NCI-H2171 treated with DMSO at 0.1 percent for 48 hours (cell line): ENCODE results near the gene PITX3.
"Not testable (repeated sequence)": the region's sequence is repeated elsewhere in the genome, so short reads cannot be mapped to it uniquely, and the experiment has no call there.

Experiments
- DNase-seq: peaks from one replicate; lab custom pipeline; 2025; lab: John Stamatoyannopoulos, UW

The PITX3 gene

DNA sequence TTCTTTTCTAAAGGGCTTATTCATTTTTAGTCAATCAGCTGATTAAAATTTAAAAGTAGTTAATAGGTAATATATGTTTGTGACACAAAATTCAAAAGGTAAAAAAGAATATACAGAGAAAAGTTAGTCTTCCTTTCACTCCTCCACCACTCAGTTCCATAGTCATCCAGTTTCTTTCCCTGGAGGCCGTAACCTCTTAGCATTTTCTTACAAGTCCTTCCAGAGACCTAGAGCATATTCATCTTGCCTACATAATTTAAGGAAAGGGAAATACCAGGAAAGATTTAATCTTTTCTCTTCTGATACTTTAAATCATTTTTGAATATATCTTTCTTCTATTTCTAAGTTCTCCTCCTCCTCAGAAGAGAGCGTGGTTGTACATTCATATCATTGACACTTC lies 14.1 kb upstream of the PITX3 start:
- no peak for DNase-seq

DNA sequence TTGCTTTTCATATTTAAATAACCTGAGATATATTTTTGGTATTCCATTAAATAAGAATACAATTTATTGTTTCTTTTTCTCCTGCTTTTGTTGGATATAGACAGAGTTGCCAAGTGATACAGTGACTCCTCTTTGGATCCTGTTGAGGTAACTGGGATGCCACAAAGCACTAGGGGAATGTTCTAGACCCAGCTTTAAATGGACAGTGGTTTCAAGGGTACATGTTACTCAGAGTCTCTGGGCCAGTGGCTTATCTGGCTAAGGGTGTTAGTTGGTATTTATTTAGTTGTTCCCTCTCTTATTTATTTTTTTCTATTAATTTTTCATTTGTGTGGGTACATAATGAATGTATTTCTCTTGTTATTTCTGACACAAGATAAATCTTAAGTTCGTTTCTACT lies 13.1 kb upstream of the PITX3 start:
- DNase-seq, result no peak

DNA sequence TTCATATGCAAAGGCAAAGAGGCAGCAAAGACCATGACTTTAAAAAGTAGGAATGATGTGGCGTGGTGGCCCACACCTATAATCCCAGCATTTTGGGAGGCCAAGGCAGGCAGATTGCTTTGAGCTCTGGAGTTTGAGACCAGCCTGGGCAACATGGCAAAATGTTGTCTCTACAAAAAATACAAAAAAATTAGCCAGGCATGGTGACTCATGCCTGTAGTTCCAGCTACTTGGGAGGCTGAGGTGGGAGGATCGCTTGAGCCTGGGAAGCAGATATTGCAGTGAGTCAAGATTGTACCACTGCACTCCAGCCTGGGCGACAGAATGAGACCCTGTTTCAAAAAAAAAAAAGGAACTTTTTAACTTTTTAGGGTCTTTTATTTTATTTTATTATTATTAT lies 11.2 kb upstream of the PITX3 start:
- not testable (repeated sequence) for DNase-seq

DNA sequence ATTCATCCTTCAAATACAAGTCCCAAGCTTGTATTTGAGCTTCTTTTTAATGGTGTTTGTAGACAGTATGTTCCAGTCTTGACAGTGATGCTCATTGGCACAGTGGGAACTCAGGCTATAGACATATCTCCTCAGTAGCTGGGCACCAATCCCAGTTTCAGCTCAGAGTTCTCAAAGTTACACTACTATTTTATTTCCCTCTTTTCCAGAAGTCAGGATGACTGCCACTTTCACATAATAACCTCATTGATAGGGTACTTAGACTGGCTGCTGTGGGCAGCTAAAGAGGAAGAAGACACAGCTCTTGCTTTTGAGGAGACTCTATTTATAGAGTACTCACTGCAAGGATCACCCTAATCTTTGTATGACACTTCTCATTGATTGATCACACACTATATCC lies 6.4 kb upstream of the PITX3 start:
- no peak for DNase-seq

DNA sequence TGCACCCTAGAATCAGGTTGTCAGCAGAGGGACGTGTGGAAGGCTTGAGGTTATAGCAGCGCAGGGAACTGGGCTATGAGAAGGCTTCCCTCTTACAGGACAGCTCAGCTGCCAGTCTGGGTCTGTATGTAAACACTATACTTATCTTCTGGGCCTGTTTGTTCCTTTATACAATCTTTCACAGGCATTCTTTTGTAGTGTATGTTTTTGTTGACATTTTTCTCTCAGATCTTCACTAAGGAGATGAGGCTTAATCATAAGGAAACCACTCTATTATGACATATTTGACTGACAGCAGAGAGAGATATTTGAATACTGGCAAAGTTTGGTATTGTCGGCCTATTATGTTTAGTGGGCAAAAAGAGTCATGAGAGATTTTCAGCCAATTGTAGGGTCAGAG lies 4.9 kb upstream of the PITX3 start:
- no peak for DNase-seq

DNA sequence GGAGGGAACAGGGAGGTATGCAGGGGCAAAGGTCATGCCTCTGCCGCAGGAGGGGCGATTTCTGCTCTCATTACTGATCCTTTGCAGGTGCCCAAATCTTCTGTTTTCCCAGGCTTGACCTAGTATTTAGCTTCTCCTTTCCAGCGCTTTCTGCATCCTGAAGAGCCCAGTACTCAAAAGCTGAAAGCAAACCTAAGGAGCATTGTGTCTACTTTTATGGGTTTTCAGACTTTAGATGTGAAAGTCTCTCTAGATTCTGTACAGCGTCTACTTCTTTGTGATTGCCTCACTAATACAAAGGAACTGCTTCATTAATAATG lies 4.6 kb upstream of the PITX3 start:
- DNase-seq, result no peak

DNA sequence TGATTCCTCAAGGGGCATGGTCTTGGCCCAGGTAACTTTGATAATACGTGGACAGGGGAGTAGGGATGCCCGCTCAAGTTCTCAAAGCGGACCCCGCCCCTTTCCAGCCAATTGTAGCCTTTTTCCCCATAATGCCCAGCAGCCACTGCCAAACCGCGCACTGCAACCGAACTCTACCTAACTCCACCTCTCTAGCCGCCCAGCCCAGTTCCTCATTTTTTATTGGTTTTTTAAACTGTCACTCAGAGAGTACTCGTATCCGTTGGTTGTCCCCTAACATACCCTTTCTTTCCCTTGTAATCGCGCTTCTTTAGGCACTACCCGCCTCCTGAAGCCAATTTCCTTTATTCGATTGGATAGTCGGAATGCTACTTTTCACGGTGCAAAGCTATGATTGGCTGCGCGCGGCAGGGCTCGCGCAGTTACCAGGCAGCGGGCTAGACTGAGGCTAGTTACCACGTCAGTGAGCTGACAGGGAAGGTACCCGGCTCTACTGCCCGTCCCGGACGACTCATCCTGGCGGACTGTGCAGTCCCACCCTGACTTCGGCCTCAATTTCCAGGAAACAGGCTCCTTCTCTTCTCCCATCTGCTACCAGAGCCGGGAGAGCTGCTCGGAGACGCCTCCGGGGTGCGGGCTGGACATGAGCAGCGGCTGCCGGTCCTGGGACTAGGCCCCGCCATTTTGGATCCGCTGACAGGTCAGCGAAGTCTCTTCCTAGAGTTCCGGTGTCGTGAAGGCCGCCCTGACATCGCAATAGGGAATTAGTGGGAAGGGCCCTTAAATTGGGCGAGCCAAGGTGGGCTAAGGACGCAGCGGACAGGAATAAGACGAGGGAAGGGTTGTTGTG lies 4.0 kb upstream of the PITX3 start, which contains the start of gene GBF1:
Gene GBF1 (plus strand): TSS at position 451 of the 850 bp plus-strand sequence. CDS start 13,407 bp downstream, outside the sequence.
- peak; percentile 98 for DNase-seq

DNA sequence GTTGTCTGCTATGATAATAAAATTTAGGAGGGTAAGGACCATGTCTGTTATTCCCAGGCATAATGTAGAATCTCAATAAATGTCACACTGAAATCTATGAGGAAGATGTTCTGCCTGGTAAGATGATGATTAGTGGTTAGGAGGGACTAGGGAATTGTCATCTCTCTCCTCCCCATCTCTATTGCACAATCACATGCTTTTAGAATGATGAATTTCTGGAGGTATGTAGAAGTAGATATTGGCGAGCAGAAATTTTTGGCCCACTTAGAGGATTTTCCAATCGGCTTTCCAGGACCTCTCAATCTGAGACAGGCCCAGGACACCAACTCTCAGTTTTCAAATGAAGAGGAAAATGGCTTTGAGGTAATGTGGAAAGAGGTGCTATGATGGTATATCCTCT lies 2.0 kb upstream of the PITX3 start:
- DNase-seq, result no peak

DNA sequence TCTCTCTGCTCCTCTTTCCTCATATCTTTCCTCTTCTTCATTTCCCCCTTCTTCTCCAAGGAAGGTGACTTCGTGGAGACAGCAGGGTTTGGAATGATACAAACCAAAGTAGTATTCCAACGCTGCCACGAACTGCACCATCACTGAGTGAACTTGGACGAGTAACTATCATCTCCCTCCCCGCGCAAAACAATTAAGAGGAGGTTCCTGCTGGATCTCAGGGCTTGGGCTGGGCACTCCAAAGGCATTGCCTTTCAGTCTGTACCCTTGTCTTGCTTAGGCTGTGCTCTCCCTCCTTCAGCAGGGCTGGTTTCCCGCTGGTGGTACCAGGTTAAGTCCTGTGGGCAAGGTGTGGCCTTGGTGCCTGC lies 790 bp upstream of the PITX3 start:
- no peak for DNase-seq

DNA sequence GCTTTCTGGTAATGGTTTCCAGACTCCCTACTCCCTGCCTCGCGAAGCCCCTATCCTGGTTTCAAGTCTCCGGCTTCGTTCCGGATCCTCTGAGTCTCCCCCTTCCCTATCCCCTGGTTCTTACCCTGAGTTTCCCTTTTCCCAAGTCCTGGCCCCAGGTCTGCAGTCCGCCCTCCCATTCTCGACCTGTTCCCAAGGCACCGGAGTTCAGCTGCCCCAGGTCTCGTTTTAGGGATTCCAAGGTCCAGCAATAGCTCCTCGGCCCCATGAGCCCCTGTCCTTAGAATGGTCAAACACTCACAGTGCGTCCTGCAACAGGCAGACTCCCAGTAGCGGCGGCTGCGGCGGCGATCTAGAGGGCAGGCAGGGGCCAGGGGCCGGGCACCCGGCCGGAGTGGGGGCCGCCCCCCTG lies 274 bp downstream of the PITX3 start:
- no peak for DNase-seq

DNA sequence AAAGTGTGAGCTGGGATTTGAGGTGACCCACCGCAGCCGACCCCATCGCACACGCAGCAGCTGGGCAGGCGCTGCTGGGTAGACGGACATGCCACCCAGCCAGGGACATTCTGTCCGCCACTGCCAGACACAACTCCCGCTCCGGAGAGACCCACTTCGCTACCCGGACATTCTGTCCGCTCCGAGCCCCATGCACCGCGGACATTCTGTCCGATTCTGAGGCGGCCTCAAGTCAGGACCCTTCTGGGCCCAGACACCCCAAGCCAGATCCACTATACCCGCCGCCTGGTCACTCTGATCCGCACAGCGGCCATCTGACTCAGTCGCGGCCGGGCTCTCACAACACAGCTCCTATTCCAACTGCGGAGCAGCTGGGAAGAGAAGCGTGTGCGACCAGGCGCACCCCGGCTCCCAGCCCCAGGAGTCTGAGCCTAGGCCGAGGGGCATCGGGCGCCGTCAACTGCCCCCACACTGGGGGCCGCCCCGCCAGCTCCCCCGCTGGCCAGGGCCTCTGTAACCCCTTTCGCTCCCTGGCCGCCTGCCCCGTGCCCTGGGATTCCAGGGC lies 763 bp downstream of the PITX3 start:
- no peak for DNase-seq

DNA sequence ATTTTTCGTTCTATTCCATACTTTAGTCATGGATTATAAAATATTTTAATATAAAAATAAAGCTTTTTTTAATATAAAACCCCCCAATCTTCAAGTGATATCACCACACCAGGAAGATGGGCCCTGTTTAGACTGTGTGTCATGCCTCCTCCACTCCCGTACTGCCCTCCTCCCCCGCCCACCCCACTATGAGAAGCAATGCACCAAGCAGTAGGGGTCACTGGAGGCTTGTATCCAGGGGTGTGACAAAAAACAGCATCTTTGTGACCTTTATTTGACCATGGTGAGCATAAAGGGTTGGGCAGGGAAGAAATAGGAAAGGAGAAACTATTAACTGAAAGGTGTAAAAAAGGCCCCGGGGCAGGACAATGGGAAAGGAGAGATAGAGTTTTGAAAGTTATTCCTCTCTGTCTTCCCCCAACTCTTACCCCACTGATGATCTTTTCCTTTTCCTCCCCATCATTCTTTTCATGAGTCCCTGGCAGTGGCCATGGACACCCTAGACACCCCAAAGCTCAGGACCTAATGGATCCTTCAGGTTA lies 3.5 kb downstream of the PITX3 start:
- no peak for DNase-seq

DNA sequence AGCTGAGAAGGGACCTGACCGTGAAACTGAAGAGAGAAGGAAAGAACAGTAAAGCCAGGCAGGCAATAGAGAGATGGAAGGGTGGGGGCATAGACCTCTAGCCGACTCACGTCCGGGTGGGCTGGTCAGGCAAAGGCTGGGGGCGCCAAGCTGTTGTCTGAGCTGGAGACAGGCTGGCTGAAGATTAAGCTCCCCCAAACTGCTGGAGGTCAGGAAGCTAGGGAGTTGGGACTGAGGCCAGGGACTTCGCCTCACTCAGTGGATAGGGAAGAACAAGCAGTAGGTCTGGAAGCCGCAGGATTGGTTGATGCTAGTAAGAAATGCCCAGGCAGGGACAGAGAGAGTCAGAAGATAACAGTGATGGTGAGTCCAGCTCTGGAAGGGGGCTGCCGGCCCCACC lies 5.3 kb downstream of the PITX3 start:
- DNase-seq, result no peak

DNA sequence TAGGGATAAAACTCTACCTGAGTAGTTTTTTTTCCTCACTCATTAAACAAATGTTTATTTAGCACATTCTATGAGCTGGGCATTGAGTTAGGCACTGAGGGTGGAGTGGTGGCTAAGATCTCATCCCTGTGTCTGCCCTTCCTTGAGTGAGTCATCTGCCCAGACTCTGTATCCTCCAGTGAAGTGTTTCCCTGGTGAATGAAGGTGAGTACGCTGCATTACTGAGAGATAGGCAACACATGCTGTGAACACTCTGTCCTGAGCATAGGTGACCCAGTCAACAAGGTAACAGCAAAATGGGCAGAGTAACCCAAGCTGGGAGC lies 5.8 kb downstream of the PITX3 start:
- no peak for DNase-seq

DNA sequence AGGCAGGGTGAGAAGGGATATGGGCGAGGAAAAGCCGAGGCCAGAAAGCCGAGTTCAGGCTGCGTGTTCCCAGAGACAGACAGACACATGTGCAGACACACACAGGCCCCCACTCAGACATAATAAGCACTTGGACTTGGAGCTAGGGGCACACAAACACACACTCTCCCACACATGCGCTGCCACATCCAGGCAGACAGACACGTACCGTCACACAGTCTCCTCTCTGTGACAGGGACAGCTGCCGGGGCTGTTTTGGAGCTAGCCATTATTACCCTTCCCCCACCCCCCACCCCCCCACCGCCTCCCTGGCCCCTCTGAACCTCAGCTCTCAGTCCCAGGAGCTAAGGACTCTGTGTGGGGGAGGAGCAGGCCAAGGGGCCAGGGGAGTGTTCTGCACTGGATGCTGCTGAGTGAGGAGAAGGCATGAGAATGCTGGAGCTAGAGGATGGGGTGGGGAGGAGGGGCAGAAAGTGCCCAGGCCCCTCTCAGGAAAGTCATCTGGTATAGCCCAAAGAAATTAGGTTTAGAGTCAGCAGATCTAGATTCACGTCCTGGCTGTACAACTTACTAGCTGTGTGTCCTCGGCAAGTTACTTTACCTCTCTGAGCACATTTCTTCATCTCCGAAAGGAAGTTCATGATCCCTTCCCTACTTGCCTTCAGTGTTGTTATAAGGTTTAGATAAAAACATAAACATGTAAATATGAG lies 6.3 kb downstream of the PITX3 start:
- no peak for DNase-seq

DNA sequence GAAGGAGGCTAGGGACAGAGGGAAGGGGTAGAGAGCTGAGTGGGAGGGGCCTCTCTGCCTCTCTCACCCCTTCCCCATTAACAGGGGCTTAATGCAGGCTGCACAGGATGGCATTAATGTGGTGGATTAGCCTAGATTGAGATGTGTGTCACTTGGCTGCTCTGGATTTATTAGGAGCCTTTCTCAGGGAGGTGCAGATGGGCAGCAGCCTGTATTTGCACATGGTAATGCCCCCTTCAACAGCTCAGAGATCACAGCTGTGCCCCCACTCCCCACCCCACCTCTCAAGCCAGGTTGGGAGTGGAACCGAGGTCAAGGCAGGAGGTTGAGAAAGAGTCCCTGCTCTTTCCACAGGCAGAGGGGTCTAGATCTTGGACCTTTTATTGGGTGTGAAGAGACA lies 7.3 kb downstream of the PITX3 start:
- no peak for DNase-seq

DNA sequence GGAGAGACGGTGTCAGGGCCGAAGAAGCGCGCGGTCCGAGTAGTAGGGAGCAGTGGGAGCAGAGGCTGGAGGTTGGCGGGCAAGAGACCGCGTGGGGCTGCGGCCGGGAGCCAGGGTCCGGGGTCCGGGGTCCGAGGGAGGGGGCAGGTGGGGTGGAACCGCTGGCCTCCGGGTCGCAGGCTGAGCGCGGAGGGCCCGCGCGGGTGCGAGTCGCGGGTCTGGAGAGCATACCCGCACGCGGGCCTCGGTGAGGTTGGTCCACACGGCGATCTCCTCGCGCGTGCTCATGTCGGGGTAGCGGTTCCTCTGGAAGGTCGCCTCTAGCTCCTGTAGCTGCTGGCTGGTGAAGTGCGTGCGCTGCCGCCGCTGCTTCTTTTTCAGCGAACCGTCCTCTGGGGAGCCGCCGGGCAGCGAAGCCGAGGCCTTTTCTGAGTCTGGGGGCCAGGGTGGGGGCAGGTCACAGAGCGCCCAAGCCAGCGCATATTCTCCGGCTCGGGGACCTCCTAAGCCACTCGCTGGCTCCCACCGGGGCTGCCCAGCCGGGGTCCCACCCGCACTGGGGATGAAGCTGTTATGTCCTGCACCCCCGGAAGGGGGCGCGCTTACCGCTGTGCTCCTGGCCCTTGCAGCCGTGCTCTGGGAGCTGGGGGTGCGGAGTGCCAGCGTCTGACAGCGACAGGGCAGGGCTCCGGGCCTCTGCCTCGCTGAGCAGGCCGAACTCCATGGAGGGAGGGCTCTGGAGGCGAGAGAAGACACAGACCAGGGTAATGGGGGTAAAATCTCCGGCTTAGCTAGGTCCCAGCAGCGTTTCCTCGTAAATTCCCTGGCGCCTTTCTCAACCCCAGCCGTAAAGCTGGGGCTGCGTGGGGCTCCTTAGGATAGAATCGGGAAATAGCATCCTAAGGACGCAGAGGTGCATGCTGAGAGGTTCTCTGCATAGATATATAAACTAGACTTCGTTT lies 9.7 kb downstream of the PITX3 start:
- DNase-seq, result peak; percentile 34

DNA sequence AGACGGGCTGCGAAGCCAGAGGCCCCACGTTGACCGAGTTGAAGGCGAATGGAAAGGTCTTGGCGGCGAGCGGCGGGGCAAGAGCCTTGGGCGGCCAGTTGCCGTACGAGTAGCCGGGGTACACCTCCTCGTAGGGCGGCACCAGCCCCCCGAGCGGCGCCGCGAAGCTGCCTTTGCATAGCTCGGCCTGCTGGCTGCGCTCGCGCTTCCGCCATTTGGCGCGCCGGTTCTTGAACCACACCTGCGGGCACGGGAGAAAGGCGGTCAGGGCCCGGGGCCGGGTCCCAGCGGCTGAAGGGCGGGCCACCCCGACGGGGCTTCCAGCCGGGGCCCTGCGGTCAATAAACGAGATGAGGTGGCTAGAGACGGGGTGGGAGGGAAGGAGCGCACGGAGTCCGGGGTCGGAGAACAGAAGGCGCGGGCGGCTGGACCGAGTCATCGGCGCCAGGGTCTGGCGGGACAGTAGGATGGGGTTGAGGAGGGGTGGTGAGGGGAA lies 10.4 kb downstream of the PITX3 start:
- peak; percentile 17 for DNase-seq

DNA sequence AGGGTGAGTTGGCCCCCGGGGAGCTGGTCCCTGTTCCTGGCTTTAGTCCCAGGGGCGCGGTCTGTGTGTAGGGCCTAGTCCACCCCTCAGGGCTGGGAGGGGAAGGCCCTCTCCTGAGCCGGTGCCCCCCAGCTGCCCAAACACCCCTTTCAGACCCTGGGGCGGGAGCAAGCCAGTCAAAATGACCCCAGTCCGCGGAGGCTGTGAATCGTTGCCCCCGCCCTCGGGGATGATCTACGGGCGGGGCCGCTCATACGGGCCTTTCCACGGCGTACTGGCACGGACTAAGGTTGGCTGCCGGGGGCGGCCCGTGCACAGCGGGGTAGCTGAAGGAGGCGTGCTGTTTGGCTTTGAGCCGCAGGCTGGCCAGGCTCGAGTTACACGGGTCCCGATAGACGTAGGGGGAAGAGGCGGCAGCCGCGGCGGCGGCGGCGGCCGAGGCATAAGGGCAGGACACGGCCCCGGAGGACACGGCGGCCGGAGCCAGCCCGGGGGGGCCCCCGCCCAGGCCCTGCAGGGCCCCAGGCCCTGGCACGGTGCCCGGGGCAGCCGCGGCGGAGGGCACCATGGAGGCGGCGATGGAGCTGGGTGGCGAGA lies 10.9 kb downstream of the PITX3 start:
- peak; percentile 68 for DNase-seq

DNA sequence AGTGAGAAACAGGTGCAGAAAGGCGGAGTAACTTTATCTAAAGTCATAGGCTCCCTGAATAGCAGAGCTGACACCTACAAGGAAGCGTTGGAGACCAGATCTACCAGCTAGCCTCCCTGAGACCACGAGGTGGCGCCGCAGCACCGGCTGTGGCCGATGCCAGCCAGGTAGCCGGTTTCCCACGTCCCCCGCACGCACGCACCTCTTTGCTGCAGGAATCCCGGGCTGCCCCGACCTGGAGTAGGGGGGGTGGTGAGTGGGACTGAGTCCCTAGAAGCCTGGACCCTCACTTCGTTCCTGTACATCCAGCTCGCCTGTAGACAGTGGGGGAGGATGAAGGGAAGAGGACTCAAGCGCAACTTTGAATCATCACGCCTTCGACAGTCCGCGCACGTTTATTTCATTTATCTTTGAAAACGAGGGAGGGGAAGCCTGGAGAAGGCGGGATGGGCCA lies 11.5 kb downstream of the PITX3 start:
- DNase-seq, result peak; percentile 70

DNA sequence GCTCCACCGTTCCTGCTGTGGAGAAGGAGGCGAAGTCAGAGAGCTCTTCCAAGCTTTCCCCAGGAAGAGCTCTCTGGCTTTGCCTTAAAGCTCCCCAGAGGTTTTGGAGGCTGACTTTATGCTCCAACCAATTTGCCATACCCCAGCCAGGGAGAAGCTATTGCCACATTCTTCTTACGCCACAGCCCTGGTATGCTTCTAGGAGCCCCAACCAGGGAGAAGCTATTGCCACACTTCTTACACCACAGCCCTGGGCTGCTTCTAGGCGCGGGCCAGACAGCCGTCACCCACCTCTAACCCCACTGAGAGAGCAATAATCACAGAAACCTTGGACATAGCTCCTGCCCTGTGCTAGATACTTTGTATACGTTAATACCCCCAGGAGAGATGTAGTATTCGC lies 14.3 kb downstream of the PITX3 start:
- DNase-seq, result no peak

DNA sequence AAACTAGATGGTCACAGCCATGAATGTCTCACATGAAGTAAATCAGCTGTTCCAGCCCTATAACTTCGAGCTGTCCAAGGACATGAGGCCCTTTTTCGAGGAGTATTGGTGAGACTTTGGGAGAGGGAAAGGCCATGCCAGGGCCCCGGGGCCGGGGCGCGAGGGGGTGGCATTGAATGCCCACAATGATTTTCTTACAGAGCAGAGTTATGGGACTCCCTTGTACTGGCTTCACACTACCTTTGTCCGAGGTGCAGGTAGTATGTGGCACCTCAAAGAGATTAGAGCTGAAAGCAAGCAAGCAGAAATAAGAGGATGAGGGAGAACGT lies 14.8 kb downstream of the PITX3 start:
- DNase-seq, result no peak
